Stomach (tissue), 4 donors: ENCODE results near the gene ZNF814.

Experiments used
- EP300 ChIP-seq: sonication (generic); formaldehyde crosslinking; IDR thresholded peaks from one replicate; pipeline ENCODE4 v1.6.1; 2017; ENCODE audit warnings: antibody characterized with exemption
- POLR2A ChIP-seq, 4 donors: fragments of 450-650 bp; IDR thresholded peaks; one replicate each; pipeline ENCODE4 v1.6.1; 2016; ENCODE audit warnings: antibody characterized with exemption in 4 of 4, control low read depth in 2 of 4, mild to moderate bottlenecking in 1 of 4, moderate library complexity in 1 of 4
- TF ChIP-seq, protein P1 (sequence below), 7 experiments: fragments of 450-650 bp in 4 of 7; fragments of 200-600 bp in 3 of 7; sonication (generic) in 3 of 7; IDR thresholded peaks; one replicate each; pipeline ENCODE4 v1.5.1; 2016 to 2019; ENCODE audit warnings: antibody characterized with exemption in 7 of 7, control low read depth in 2 of 7, mild to moderate bottlenecking in 1 of 7

DNA sequence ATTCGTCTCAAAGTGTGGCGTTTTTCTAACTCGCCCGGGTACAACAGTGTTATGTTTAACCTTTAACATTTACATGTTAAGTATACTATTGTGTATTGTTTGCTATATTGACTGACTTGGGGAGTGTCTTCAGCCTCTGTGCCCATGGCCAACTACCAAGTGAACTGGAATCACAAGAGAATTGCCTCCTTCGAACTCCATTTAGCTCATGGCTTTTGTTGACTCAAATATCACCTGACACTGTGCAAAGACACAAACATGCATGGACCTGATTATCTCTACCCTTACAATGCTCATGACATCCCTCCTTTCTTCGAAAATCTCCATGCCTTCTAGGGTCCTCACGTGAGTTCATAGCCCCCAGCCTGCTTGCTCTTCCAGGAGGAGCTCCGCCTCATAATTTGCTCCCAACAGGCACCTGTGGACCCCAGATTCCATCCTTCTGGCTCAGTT, 704 bp downstream of the ZNF814 start:
- TF ChIP-seq, protein P1, sequence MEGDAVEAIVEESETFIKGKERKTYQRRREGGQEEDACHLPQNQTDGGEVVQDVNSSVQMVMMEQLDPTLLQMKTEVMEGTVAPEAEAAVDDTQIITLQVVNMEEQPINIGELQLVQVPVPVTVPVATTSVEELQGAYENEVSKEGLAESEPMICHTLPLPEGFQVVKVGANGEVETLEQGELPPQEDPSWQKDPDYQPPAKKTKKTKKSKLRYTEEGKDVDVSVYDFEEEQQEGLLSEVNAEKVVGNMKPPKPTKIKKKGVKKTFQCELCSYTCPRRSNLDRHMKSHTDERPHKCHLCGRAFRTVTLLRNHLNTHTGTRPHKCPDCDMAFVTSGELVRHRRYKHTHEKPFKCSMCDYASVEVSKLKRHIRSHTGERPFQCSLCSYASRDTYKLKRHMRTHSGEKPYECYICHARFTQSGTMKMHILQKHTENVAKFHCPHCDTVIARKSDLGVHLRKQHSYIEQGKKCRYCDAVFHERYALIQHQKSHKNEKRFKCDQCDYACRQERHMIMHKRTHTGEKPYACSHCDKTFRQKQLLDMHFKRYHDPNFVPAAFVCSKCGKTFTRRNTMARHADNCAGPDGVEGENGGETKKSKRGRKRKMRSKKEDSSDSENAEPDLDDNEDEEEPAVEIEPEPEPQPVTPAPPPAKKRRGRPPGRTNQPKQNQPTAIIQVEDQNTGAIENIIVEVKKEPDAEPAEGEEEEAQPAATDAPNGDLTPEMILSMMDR (IDR thresholded peaks at IDR 0.05), result no peak
- TF ChIP-seq EP300, result no peak
- no peak for TF ChIP-seq POLR2A (IDR thresholded peaks at IDR 0.05)
